Measurements from ENCODE around the gene SURF1.

DNA sequence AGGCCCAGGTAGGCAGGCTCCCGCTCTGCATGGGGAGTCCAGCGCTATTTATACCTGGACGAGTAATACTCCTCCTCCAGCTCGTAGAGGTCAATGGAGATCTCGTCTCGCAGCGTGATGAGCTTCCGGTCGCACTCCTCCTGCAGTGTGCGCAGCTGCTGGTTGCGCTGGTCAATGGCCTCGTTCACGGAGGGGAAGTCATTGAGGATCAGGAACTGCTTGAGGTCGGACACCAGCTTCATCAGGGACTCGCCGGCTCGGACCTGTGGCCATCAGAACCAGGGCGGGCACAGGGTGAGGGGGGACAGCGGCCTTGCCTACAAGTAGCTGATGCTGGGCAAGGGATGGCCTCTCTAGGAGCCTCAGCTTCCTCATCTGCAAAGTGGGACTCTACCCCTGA, 12.2 kb downstream of the SURF1 start:
- TF ChIP-seq, protein P1, sequence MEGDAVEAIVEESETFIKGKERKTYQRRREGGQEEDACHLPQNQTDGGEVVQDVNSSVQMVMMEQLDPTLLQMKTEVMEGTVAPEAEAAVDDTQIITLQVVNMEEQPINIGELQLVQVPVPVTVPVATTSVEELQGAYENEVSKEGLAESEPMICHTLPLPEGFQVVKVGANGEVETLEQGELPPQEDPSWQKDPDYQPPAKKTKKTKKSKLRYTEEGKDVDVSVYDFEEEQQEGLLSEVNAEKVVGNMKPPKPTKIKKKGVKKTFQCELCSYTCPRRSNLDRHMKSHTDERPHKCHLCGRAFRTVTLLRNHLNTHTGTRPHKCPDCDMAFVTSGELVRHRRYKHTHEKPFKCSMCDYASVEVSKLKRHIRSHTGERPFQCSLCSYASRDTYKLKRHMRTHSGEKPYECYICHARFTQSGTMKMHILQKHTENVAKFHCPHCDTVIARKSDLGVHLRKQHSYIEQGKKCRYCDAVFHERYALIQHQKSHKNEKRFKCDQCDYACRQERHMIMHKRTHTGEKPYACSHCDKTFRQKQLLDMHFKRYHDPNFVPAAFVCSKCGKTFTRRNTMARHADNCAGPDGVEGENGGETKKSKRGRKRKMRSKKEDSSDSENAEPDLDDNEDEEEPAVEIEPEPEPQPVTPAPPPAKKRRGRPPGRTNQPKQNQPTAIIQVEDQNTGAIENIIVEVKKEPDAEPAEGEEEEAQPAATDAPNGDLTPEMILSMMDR (IDR thresholded peaks at IDR 0.05): no peak
- TF ChIP-seq POLR2A (IDR thresholded peaks at IDR 0.05): no peak

Data from gastroesophageal sphincter (tissue), 3 donors.